Breast epithelium (tissue), 4 donors: Measurements from ENCODE around the gene EN2. TPM values are rescaled to one million over a fixed set of nuclear protein-coding genes. Genes with fewer than 3 reads are reported as not detected.

Experiments
- DNase-seq, 2 donors: peaks; one replicate each; pipeline ENCODE4 v3.0.0-alpha.2; 2019; ENCODE audit warnings: low spot score in 2 of 2
- H3K27ac ChIP-seq, 2 donors: fragments of 200-600 bp; sonication (generic) in 1 of 2; one replicate each; pipeline ENCODE4 v1.5.1; 2016 to 2019; ENCODE audit warnings: mild to moderate bottlenecking in 1 of 2
- H3K27me3 ChIP-seq, 2 donors: fragments of 200-600 bp; sonication (generic) in 1 of 2; one replicate each; pipeline versions ENCODE4 v1.5.1 to v1.6.0; 2017 to 2019; ENCODE audit warnings: control low read depth in 1 of 2, mild to moderate bottlenecking in 1 of 2
- H3K36me3 ChIP-seq: fragments of 200-600 bp; one replicate; pipeline ENCODE4 v1.5.1; 2019
- H3K4me1 ChIP-seq, 2 donors: fragments of 200-600 bp; sonication (generic); one replicate each; pipeline ENCODE4 v1.5.1; 2016 to 2019; ENCODE audit warnings: control low read depth in 1 of 2
- H3K4me3 ChIP-seq, 3 donors: fragments of 200-600 bp; sonication (generic); 1 replicate in 2 of 3; 2 replicates in 1 of 3; pipeline ENCODE4 v1.5.1; 2016 to 2019; ENCODE audit warnings: mild to moderate bottlenecking in 3 of 3, moderate library complexity in 2 of 3
- H3K9me3 ChIP-seq, 2 donors: fragments of 200-600 bp; sonication (generic) in 1 of 2; one replicate each; pipeline ENCODE4 v1.5.1; 2016 to 2019; ENCODE audit warnings: control low read depth in 1 of 2
- CTCF ChIP-seq, 3 donors: fragments of 450-650 bp; IDR thresholded peaks; one replicate each; pipeline ENCODE4 v1.5.1; 2016 to 2017; ENCODE audit warnings: antibody characterized with exemption in 3 of 3, mild to moderate bottlenecking in 3 of 3, moderate library complexity in 3 of 3
- POLR2A ChIP-seq: fragments of 450-650 bp; IDR thresholded peaks from one replicate; pipeline ENCODE4 v1.6.1; 2016; ENCODE audit warnings: antibody characterized with exemption, mild to moderate bottlenecking, moderate library complexity
- POLR2AphosphoS5 ChIP-seq, 3 donors: sonication (generic); formaldehyde crosslinking; IDR thresholded peaks; one replicate each; pipeline ENCODE4 v1.6.1; 2017; ENCODE audit warnings: antibody characterized with exemption in 3 of 3
- intact Hi-C: fragments of 100-400 bp; cut with DNase I; formaldehyde crosslinking; loops from one replicate; pipeline ENCODE4 v1.15.1; 2023; ENCODE audit warnings: low total_unique reads
- total RNA-seq, 3 donors: library from RNA; depleted of rRNA; stranded (reverse); fragments of >200 nt; gene quantifications; one replicate each; pipeline ENCODE4 v1.1.0, GENCODE V29; 2016

Gene EN2
- total RNA-seq, 3 donors from 2014 or later = 0.32 to 0.33 TPM; not detected in 1

- no peak for DNase-seq
- Histone ChIP-seq H3K9me3 (peaks cover 0 to 8% of the 10 kb centered on the region in 2 donors), H3K27me3 (peaks cover 0 to 58% of the 10 kb centered on the region in 2 donors), H3K4me1 (no peaks in the 10 kb centered on the region), H3K4me3 (no peak overlapping the region), H3K27ac (no peak overlapping the region), H3K36me3 (no peaks in the 10 kb centered on the region)
- no peak for TF ChIP-seq CTCF (IDR thresholded peaks at IDR 0.05)
- intact Hi-C loops = no loop called here
These were observed 26.2 kb upstream of the EN2 start for GRCh38 chr7:155431711-155432110.

GRCh38 chr7:155435110-155435509 lies 22.8 kb upstream of the EN2 start:
- DNase-seq = no peak
- intact Hi-C loops = no loop called here

GRCh38 chr7:155437836-155438235 lies 20.1 kb upstream of the EN2 start:
- Histone ChIP-seq H3K27ac (no peak overlapping the region), H3K4me1 (no peaks in the 10 kb centered on the region), H3K9me3 (no peaks in the 10 kb centered on the region), H3K4me3 (no peak overlapping the region), H3K27me3 (peaks cover 0 to 68% of the 10 kb centered on the region in 2 donors), H3K36me3 (no peaks in the 10 kb centered on the region)
- TF ChIP-seq POLR2AphosphoS5 (IDR thresholded peaks at IDR 0.05) (no peak), CTCF (IDR thresholded peaks at IDR 0.05) (no peak), POLR2A (no peak)
- DNase-seq = no peak
- intact Hi-C loops = no loop called here

More at GRCh38 chr7:155435110-155435509, 22.8 kb upstream of the EN2 start:
- Histone ChIP-seq H3K36me3 (no peaks in the 10 kb centered on the region), H3K27ac (no peak overlapping the region), H3K4me3 (no peak overlapping the region), H3K9me3 (no peaks in the 10 kb centered on the region), H3K27me3 (peaks cover 0 to 64% of the 10 kb centered on the region in 2 donors), H3K4me1 (no peaks in the 10 kb centered on the region)
- TF ChIP-seq POLR2A (no peak), CTCF (IDR thresholded peaks at IDR 0.05) (no peak), POLR2AphosphoS5 (IDR thresholded peaks at IDR 0.05) (no peak)

- no peak for TF ChIP-seq POLR2AphosphoS5 (IDR thresholded peaks at IDR 0.05)
- no peak for TF ChIP-seq CTCF (IDR thresholded peaks at IDR 0.05)
- no peak for TF ChIP-seq POLR2A
- Histone ChIP-seq H3K36me3 (no peaks in the 10 kb centered on the region), H3K4me3 (no peak overlapping the region), H3K27me3 (peaks cover 0 to 74% of the 10 kb centered on the region in 2 donors), H3K4me1 (no peaks in the 10 kb centered on the region), H3K9me3 (no peaks in the 10 kb centered on the region), H3K27ac (no peak overlapping the region)
- intact Hi-C loops = no loop called here
- no peak for DNase-seq
These were observed 19.2 kb upstream of the EN2 start for GRCh38 chr7:155438777-155439176.

- Histone ChIP-seq H3K9me3 (no peaks in the 10 kb centered on the region), H3K27me3 (peaks cover 0 to 79% of the 10 kb centered on the region in 2 donors), H3K36me3 (no peaks in the 10 kb centered on the region), H3K4me1 (no peaks in the 10 kb centered on the region), H3K27ac (no peak overlapping the region), H3K4me3 (no peak overlapping the region)
- intact Hi-C loops = loop anchor here (5.0 kb wide), 1 partner anchor 752 kb away; no protein-coding TSS in a partner anchor
- DNase-seq = no peak
- TF ChIP-seq POLR2A (no peak), CTCF (IDR thresholded peaks at IDR 0.05) (no peak), POLR2AphosphoS5 (IDR thresholded peaks at IDR 0.05) (no peak)
These were observed 18.5 kb upstream of the EN2 start for GRCh38 chr7:155439311-155440017.
